ENCODE measurements around the gene CECR2. TPM values are rescaled to one million over a fixed set of nuclear protein-coding genes. Genes with fewer than 3 reads are reported as not detected.

Gene CECR2
- polyA plus RNA-seq, 1 donor from 2014 or later = 2.1 TPM

DNA sequence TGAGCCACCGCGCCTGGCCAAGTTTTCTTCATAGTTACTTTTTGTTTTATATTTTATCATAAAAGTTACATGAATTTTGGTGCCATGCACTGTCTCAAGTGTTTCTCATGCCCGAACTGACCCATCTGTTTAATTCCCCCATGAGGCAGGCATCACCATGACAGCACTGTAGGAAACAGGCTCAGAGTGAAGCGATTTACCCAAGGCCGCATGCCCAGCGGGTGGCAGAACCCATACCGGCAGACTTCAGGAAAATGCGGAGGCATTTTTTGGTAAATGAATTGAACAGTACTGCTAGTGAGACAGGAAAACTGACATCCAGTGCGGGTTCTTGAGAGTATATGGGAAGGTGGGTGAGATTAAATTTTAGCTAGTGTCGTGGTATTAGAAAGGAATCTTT, 19.0 kb downstream of the CECR2 start:
- no peaks in the 10 kb centered on the region for H3K27me3 ChIP-seq (ENCODE audit: insufficient read depth, low read depth, low read length)
- H3K9me3 ChIP-seq (ENCODE audit: low read length) = peaks cover 3% of the 10 kb centered on the region
- H3K36me3 ChIP-seq (ENCODE audit: insufficient read depth, low read length) = no peaks in the 10 kb centered on the region
- H3K9me2 ChIP-seq (ENCODE audit: insufficient read depth, low read length) = no peaks in the 10 kb centered on the region
- no peak overlapping the region for H3K27ac ChIP-seq (ENCODE audit: low read length)
- H3K9ac ChIP-seq (ENCODE audit: low read length) = no peak overlapping the region
- TF ChIP-seq MXI1 (conservative IDR thresholded peaks at IDR 0.05; ENCODE audit: poor library complexity, severe bottlenecking) = no peak
- TF ChIP-seq EP300 (conservative IDR thresholded peaks at IDR 0.05; ENCODE audit: poor library complexity, severe bottlenecking) = no peak
- H3K4me3 ChIP-seq (ENCODE audit: low read length) = no peak overlapping the region
- no peak overlapping the region for H3K4me2 ChIP-seq (ENCODE audit: low read length)
- H3K79me2 ChIP-seq (replicated peaks; ENCODE audit: insufficient read depth, low read length) = peaks cover 46% of the 10 kb centered on the region
- no peak overlapping the region for H2AFZ ChIP-seq (ENCODE audit: low read depth, low read length)
- no peaks in the 10 kb centered on the region for H4K20me1 ChIP-seq (ENCODE audit: insufficient read depth)
- no peaks in the 10 kb centered on the region for H3F3A ChIP-seq (ENCODE audit: insufficient read depth, low read length, poor library complexity, severe bottlenecking)

DNA sequence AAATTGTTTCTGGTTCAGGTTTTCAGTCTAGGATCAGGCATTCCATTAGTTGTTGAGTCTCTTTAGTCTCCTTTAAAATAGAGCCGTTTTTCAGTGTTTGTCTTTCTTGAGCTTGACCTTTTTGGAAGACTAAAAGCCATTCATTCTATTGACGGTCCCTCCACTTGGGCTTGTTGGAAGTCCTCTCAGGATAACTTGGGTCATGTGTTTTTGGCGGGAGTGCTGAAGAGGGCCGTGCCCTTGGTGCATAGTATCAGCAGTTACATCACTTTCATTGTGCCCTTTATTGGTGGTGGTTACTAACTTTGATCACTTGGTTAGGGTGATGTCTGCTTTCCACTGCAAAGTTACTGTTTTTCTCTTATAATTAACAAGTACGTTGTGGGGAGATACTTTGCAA, 20.8 kb downstream of the CECR2 start:
- H3K79me2 ChIP-seq (replicated peaks; ENCODE audit: insufficient read depth, low read length) = peaks cover 50% of the 10 kb centered on the region
- no peaks in the 10 kb centered on the region for H3K36me3 ChIP-seq (ENCODE audit: insufficient read depth, low read length)
- H4K20me1 ChIP-seq (ENCODE audit: insufficient read depth) = no peaks in the 10 kb centered on the region

More for the DNA sequence above, 20.8 kb downstream of the CECR2 start:
- Histone ChIP-seq H3K27ac (ENCODE audit: low read length) (no peak overlapping the region), H3K9me2 (ENCODE audit: insufficient read depth, low read length) (no peaks in the 10 kb centered on the region), H3K9me3 (ENCODE audit: low read length) (peaks cover 3% of the 10 kb centered on the region), H3K4me2 (ENCODE audit: low read length) (no peak overlapping the region), H3K9ac (ENCODE audit: low read length) (no peak overlapping the region), H2AFZ (ENCODE audit: low read depth, low read length) (no peak overlapping the region), H3F3A (ENCODE audit: insufficient read depth, low read length, poor library complexity, severe bottlenecking) (no peaks in the 10 kb centered on the region), H3K27me3 (ENCODE audit: insufficient read depth, low read depth, low read length) (no peaks in the 10 kb centered on the region), H3K4me3 (ENCODE audit: low read length) (no peak overlapping the region)
- TF ChIP-seq RAD21 (conservative IDR thresholded peaks at IDR 0.05) (no peak), POLR2AphosphoS5 (IDR thresholded peaks at IDR 0.05) (no peak), MXI1 (conservative IDR thresholded peaks at IDR 0.05; ENCODE audit: poor library complexity, severe bottlenecking) (no peak), TAF1 (IDR thresholded peaks at IDR 0.05; ENCODE audit: low read depth) (no peak), EP300 (conservative IDR thresholded peaks at IDR 0.05; ENCODE audit: poor library complexity, severe bottlenecking) (no peak), SMC3 (conservative IDR thresholded peaks at IDR 0.05; ENCODE audit: poor library complexity) (no peak), EZH2 (IDR thresholded peaks at IDR 0.05; ENCODE audit: borderline replicate concordance, insufficient read depth, low read length, poor library complexity, severe bottlenecking) (no peak)
- TF ChIP-seq, protein P1, sequence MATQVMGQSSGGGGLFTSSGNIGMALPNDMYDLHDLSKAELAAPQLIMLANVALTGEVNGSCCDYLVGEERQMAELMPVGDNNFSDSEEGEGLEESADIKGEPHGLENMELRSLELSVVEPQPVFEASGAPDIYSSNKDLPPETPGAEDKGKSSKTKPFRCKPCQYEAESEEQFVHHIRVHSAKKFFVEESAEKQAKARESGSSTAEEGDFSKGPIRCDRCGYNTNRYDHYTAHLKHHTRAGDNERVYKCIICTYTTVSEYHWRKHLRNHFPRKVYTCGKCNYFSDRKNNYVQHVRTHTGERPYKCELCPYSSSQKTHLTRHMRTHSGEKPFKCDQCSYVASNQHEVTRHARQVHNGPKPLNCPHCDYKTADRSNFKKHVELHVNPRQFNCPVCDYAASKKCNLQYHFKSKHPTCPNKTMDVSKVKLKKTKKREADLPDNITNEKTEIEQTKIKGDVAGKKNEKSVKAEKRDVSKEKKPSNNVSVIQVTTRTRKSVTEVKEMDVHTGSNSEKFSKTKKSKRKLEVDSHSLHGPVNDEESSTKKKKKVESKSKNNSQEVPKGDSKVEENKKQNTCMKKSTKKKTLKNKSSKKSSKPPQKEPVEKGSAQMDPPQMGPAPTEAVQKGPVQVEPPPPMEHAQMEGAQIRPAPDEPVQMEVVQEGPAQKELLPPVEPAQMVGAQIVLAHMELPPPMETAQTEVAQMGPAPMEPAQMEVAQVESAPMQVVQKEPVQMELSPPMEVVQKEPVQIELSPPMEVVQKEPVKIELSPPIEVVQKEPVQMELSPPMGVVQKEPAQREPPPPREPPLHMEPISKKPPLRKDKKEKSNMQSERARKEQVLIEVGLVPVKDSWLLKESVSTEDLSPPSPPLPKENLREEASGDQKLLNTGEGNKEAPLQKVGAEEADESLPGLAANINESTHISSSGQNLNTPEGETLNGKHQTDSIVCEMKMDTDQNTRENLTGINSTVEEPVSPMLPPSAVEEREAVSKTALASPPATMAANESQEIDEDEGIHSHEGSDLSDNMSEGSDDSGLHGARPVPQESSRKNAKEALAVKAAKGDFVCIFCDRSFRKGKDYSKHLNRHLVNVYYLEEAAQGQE (IDR thresholded peaks at IDR 0.05; ENCODE audit: borderline replicate concordance) = no peak
- TF ChIP-seq, protein P2, sequence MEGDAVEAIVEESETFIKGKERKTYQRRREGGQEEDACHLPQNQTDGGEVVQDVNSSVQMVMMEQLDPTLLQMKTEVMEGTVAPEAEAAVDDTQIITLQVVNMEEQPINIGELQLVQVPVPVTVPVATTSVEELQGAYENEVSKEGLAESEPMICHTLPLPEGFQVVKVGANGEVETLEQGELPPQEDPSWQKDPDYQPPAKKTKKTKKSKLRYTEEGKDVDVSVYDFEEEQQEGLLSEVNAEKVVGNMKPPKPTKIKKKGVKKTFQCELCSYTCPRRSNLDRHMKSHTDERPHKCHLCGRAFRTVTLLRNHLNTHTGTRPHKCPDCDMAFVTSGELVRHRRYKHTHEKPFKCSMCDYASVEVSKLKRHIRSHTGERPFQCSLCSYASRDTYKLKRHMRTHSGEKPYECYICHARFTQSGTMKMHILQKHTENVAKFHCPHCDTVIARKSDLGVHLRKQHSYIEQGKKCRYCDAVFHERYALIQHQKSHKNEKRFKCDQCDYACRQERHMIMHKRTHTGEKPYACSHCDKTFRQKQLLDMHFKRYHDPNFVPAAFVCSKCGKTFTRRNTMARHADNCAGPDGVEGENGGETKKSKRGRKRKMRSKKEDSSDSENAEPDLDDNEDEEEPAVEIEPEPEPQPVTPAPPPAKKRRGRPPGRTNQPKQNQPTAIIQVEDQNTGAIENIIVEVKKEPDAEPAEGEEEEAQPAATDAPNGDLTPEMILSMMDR (IDR thresholded peaks at IDR 0.05; ENCODE audit: poor library complexity, severe bottlenecking) = no peak
